ENCODE data around the gene TMEFF2. TPM values are rescaled to one million over a fixed set of nuclear protein-coding genes. Genes with fewer than 3 reads are reported as not detected.

The TMEFF2 gene
- total RNA-seq, 1 donor from 2014 or later, result not detected

DNA sequence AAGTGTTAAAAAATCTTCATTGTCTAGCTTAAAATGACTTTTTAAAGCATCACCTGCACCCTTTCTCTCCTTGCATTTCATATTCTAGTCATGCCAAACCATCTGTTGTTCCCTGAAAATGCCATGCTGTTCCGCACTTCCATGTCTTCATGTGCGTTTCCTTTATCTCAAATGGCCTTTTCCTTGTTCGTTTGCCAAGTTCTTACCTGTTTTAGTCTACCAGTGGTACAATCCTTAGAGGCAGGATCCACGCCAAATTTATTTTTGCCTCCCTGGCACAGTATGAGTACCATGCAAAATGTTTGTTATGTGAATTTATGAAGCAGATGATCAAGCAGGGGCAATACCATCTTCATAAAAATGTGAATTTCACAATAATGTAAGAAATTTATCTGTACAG lies 37.0 kb downstream of the TMEFF2 start:
- no peak for TF ChIP-seq POLR2AphosphoS5 (IDR thresholded peaks at IDR 0.05; ENCODE audit: insufficient read depth in 1 of 2, low read depth in 1 of 2)
- no peak for TF ChIP-seq POLR2A (IDR thresholded peaks at IDR 0.05)
- TF ChIP-seq CTCF (IDR thresholded peaks at IDR 0.05), result no peak
- H3K9me3 ChIP-seq, result no peaks in the 10 kb centered on the region
- intact Hi-C loops (cut with DNase I), result no loop called here

DNA sequence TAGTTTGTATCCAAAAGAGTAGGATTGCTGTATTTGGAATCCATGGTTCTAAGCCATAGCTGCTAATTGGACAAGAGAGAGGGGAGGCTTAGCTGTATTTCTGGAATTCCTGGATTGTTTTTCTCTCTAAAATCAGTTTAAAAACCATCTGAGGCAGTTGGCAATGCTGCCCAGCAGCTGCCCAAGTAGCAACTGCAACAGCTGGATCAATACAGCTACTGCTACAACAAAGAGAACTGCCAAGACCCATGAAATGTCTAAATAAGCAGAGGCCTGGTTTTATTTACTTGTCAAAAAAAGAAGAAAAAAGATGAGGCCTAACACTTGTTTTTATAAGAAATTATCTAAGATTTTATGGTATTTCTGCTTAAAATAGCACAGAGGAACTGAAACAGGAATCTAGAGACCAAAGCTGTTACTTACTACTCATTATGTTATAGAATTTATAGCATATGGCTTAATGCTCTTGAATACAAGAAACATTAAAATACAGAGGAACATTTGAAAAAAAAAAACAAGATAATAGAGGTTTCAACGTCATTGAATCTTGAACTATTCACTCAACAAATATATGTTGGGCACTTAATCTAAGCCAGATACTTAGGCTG lies 39.1 kb downstream of the TMEFF2 start:
- no peaks in the 10 kb centered on the region for H3K36me3 ChIP-seq
- H3K4me1 ChIP-seq, result no peaks in the 10 kb centered on the region
- H3K9me3 ChIP-seq, result no peaks in the 10 kb centered on the region
- H3K27me3 ChIP-seq, result no peaks in the 10 kb centered on the region
- no peak for DNase-seq (ENCODE audit: extremely low spot score in 2 of 2)
- no peak overlapping the region for H3K4me3 ChIP-seq
- intact Hi-C loops (cut with DNase I), result no loop called here
- no peak overlapping the region for H3K27ac ChIP-seq
- TF ChIP-seq POLR2A (IDR thresholded peaks at IDR 0.05) (no peak), CTCF (IDR thresholded peaks at IDR 0.05) (no peak), POLR2AphosphoS5 (IDR thresholded peaks at IDR 0.05; ENCODE audit: insufficient read depth in 1 of 2, low read depth in 1 of 2) (no peak)

More for the DNA sequence above, 37.0 kb downstream of the TMEFF2 start:
- H3K27me3 ChIP-seq, result no peaks in the 10 kb centered on the region
- no peak for DNase-seq (ENCODE audit: extremely low spot score in 2 of 2)
- no peak overlapping the region for H3K27ac ChIP-seq
- peaks cover 5% of the 10 kb centered on the region for H3K4me1 ChIP-seq
- no peaks in the 10 kb centered on the region for H3K36me3 ChIP-seq
- no peak overlapping the region for H3K4me3 ChIP-seq

DNA sequence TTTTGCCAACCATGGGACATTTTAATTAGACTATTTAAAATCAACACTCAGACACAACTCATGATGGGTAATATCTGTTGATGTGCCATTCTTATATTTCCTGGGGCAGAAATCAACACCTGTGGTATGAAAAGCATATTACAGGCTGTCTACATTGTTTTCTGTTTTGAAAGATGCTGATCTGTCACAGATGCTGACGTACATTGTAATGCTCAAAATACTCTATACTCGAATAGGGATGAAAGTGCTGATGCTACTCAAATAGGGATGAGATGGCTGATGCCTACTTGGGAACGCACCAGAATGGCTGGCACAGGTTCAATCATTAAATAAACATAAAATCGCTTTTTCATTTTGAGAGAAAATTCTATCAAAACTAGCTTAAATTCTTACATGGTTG lies 41.2 kb downstream of the TMEFF2 start:
- Histone ChIP-seq H3K27me3 (no peaks in the 10 kb centered on the region), H3K36me3 (no peaks in the 10 kb centered on the region), H3K4me1 (peaks cover 6% of the 10 kb centered on the region), H3K4me3 (no peak overlapping the region), H3K27ac (no peak overlapping the region), H3K9me3 (no peaks in the 10 kb centered on the region)
- intact Hi-C loops (cut with DNase I), result no loop called here
- DNase-seq (ENCODE audit: extremely low spot score in 2 of 2), result no peak
- TF ChIP-seq POLR2A (IDR thresholded peaks at IDR 0.05) (no peak), POLR2AphosphoS5 (IDR thresholded peaks at IDR 0.05; ENCODE audit: insufficient read depth in 1 of 2, low read depth in 1 of 2) (no peak), CTCF (IDR thresholded peaks at IDR 0.05) (no peak)

DNA sequence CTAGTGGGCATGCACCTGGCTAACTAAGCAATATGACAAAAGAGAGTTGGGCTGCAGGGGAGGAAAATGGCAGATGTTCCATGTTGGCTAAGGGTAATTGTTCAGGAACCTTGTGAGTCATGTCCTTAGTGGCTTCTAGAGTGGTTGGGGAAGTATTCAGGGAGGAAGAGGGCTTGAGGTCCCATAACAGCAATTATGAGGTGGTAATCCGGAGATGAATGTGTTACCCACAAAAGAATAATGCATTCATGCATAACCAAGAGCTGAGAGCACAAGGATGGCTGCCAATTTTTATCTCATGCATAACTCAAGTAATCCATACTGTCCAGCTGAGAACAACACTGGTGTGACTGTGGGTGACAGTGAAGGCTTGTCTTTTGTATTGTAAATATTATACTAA lies 42.9 kb downstream of the TMEFF2 start:
- Histone ChIP-seq H3K9me3 (no peaks in the 10 kb centered on the region), H3K36me3 (no peaks in the 10 kb centered on the region), H3K27ac (no peak overlapping the region), H3K4me3 (no peak overlapping the region), H3K4me1 (peaks cover 6% of the 10 kb centered on the region), H3K27me3 (no peaks in the 10 kb centered on the region)
- intact Hi-C loops (cut with DNase I), result no loop called here
- no peak for DNase-seq (ENCODE audit: extremely low spot score in 2 of 2)
- no peak for TF ChIP-seq CTCF (IDR thresholded peaks at IDR 0.05)
- TF ChIP-seq POLR2A (IDR thresholded peaks at IDR 0.05), result no peak
- TF ChIP-seq POLR2AphosphoS5 (IDR thresholded peaks at IDR 0.05; ENCODE audit: insufficient read depth in 1 of 2, low read depth in 1 of 2), result no peak

DNA sequence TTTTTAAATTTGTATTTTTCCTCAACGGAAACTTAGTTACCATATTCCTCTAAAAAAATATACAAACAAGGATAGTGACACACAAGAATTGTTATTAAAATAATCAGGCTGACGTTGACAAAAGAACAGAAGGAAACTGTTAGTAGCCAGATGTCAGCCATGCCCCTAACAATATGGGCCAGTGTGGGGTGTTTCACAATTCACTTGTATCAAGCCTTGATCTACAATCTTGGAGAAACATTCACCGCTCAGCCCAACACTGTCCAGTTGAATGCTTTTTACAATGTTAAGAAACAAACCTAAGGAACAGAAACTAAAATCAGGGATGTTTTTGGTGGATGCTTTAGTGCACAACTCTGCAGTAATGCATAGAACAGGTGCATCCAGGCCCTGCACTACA lies 44.6 kb downstream of the TMEFF2 start:
- Histone ChIP-seq H3K4me3 (no peak overlapping the region), H3K27me3 (no peaks in the 10 kb centered on the region), H3K36me3 (no peaks in the 10 kb centered on the region), H3K27ac (no peak overlapping the region), H3K9me3 (no peaks in the 10 kb centered on the region), H3K4me1 (peaks cover 6% of the 10 kb centered on the region)
- TF ChIP-seq POLR2A (IDR thresholded peaks at IDR 0.05) (no peak), POLR2AphosphoS5 (IDR thresholded peaks at IDR 0.05; ENCODE audit: insufficient read depth in 1 of 2, low read depth in 1 of 2) (no peak), CTCF (IDR thresholded peaks at IDR 0.05) (no peak)
- intact Hi-C loops (cut with DNase I), result no loop called here
- no peak for DNase-seq (ENCODE audit: extremely low spot score in 2 of 2)
